Stomach (tissue), 4 donors: ENCODE results near the gene TMEM229B.

ENCODE experiments used
- EP300 ChIP-seq: sonication (generic); formaldehyde crosslinking; IDR thresholded peaks from one replicate; pipeline ENCODE4 v1.6.1; 2017; ENCODE audit warnings: antibody characterized with exemption
- POLR2A ChIP-seq, 4 donors: fragments of 450-650 bp; IDR thresholded peaks; one replicate each; pipeline ENCODE4 v1.6.1; 2016; ENCODE audit warnings: antibody characterized with exemption in 4 of 4, control low read depth in 2 of 4, mild to moderate bottlenecking in 1 of 4, moderate library complexity in 1 of 4
- POLR2AphosphoS5 ChIP-seq, 3 donors: sonication (generic); formaldehyde crosslinking; IDR thresholded peaks; one replicate each; pipeline ENCODE4 v1.6.1; 2016; ENCODE audit warnings: antibody characterized with exemption in 3 of 3
- TF ChIP-seq, protein P1 (sequence below), 7 experiments: fragments of 450-650 bp in 4 of 7; fragments of 200-600 bp in 3 of 7; sonication (generic) in 3 of 7; IDR thresholded peaks; one replicate each; pipeline ENCODE4 v1.5.1; 2016 to 2019; ENCODE audit warnings: antibody characterized with exemption in 7 of 7, control low read depth in 2 of 7, mild to moderate bottlenecking in 1 of 7

GRCh38 chr14:67472726-67473125 is 15.8 kb downstream of the TMEM229B start:
- no peak for TF ChIP-seq POLR2A (IDR thresholded peaks at IDR 0.05)
- TF ChIP-seq, protein P1, sequence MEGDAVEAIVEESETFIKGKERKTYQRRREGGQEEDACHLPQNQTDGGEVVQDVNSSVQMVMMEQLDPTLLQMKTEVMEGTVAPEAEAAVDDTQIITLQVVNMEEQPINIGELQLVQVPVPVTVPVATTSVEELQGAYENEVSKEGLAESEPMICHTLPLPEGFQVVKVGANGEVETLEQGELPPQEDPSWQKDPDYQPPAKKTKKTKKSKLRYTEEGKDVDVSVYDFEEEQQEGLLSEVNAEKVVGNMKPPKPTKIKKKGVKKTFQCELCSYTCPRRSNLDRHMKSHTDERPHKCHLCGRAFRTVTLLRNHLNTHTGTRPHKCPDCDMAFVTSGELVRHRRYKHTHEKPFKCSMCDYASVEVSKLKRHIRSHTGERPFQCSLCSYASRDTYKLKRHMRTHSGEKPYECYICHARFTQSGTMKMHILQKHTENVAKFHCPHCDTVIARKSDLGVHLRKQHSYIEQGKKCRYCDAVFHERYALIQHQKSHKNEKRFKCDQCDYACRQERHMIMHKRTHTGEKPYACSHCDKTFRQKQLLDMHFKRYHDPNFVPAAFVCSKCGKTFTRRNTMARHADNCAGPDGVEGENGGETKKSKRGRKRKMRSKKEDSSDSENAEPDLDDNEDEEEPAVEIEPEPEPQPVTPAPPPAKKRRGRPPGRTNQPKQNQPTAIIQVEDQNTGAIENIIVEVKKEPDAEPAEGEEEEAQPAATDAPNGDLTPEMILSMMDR (IDR thresholded peaks at IDR 0.05) = no peak
- no peak for TF ChIP-seq EP300
- no peak for TF ChIP-seq POLR2AphosphoS5 (IDR thresholded peaks at IDR 0.05)
